Measurements from ENCODE around the gene MELTF. TPM values are rescaled to one million over a fixed set of nuclear protein-coding genes. Genes with fewer than 3 reads are reported as not detected.

The MELTF gene
- total and polyA plus RNA-seq, 8 donors: 4.0 to 8.4 (median 5.6) TPM

DNA sequence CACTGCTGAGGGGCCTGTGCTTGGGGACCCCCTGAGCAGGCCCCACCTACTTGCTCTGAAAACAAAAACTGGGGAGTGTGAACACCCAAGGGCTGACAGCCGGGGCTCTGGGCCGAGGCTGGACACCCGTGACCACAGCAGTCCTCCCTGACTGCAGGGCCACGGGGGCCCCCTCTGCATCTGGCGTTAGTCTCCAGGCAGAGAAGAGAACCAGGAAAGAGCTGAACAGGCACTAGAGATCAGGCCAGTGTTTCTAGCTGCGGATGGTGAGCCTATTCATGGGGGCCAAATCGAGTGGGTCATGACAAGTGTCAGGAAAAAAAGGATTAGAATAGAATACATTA lies 17.1 kb downstream of the MELTF start:
- Histone ChIP-seq H3K36me3 (no peaks in the 10 kb centered on the region), H3K4me1 (no peaks in the 10 kb centered on the region), H3K27me3 (no peaks in the 10 kb centered on the region), H3K27ac (no peak overlapping the region), H3K4me3 (no peak overlapping the region), H3K9me3 (no peaks in the 10 kb centered on the region)
- ATAC-seq: no peak
- intact Hi-C loops (cut with DNase I): no loop called here
- DNase-seq: no peak
- TF ChIP-seq, protein P1, sequence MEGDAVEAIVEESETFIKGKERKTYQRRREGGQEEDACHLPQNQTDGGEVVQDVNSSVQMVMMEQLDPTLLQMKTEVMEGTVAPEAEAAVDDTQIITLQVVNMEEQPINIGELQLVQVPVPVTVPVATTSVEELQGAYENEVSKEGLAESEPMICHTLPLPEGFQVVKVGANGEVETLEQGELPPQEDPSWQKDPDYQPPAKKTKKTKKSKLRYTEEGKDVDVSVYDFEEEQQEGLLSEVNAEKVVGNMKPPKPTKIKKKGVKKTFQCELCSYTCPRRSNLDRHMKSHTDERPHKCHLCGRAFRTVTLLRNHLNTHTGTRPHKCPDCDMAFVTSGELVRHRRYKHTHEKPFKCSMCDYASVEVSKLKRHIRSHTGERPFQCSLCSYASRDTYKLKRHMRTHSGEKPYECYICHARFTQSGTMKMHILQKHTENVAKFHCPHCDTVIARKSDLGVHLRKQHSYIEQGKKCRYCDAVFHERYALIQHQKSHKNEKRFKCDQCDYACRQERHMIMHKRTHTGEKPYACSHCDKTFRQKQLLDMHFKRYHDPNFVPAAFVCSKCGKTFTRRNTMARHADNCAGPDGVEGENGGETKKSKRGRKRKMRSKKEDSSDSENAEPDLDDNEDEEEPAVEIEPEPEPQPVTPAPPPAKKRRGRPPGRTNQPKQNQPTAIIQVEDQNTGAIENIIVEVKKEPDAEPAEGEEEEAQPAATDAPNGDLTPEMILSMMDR (IDR thresholded peaks at IDR 0.05): no peak

DNA sequence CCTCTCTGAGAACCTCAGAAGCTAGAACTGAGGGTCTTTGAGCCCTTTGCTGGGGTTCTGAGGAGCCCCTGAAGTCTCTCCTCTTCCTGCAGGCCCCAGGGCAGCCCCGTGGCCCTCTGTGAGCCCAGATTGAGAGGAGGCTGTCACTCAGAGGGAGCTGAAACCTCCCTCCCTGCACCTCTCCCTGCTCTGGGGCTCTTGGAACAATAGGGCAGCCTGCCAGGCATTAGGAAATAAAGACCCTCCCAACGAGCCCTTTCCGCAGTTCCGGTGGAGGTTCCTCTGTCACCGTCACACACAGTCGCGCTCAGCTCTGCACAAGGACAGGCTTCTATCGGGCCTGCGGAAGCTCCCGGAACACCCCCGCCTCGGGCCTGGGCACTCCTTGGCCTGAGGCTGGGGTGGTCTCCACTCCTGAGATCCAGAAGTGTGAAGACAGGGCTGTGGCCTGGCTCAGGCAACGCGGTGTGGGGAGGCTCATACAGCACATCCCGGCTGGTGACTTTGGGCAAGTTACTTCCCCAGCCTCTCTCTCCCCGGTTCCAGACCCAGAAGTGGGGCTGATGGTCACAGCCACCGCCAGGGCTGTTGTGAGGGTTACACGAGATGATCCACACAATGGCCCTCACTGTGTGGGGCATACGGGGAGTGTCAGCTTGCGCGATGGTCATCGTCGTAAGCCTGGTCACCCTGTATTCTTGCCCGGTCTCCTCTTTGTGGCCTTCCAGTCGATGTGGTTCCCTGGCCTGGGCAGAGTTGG lies 17.7 kb downstream of the MELTF start:
- Histone ChIP-seq H3K9me3 (no peaks in the 10 kb centered on the region), H3K36me3 (no peaks in the 10 kb centered on the region), H3K27me3 (no peaks in the 10 kb centered on the region), H3K27ac (no peak overlapping the region), H3K4me3 (no peak overlapping the region), H3K4me1 (no peaks in the 10 kb centered on the region)
- DNase-seq (no peak), ATAC-seq (no peak)
- intact Hi-C loops (cut with DNase I): no loop called here
- TF ChIP-seq, protein P1 (IDR thresholded peaks at IDR 0.05): no peak

DNA sequence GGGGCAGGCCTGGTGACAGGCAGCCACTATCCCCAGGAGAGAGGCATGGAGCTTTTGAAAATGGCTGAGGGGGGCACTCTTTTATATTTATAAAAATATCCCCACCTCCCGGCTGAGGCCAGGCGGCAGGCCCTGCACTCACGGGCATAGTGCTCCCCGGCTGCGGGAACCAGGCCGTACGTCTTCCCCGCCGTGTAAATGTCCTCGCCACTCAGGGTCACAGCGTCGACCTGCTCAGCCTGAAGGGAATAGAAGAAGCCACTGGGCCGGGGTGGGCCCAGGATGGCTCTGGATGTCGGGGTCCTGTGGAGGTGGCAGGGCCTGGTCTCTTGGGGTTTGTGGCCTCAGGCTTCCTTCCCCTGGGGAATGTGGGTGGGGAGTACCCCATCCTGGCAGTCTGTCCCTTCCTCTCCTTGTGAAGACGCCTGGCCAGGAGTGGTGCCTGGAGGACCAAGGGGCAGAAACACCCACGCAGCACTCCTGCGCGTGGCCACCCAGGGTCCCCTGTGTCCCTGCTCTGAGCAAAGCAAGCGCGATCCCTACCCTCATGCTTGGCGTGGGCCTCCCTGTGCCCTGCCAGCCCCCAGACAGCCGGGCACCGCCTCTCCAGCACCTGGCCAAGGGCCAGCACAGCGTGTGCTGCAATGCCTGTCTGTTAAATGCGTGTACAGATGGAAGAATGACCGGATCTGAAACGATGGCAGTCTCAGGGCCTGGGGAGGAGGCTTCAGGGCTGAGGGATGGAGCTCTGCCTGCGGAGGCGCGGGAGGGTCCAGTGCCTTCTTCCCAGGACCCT lies 18.9 kb downstream of the MELTF start:
- TF ChIP-seq, protein P1 (IDR thresholded peaks at IDR 0.05): no peak
- no peaks in the 10 kb centered on the region for H3K36me3 ChIP-seq
- H3K4me1 ChIP-seq: no peaks in the 10 kb centered on the region
- intact Hi-C loops (cut with DNase I): no loop called here
- H3K9me3 ChIP-seq: no peaks in the 10 kb centered on the region
- H3K4me3 ChIP-seq: no peak overlapping the region
- H3K27me3 ChIP-seq: no peaks in the 10 kb centered on the region
- DNase-seq (peak in 1 of 4 donors; percentile 29), ATAC-seq (no peak)
- H3K27ac ChIP-seq: no peak overlapping the region

DNA sequence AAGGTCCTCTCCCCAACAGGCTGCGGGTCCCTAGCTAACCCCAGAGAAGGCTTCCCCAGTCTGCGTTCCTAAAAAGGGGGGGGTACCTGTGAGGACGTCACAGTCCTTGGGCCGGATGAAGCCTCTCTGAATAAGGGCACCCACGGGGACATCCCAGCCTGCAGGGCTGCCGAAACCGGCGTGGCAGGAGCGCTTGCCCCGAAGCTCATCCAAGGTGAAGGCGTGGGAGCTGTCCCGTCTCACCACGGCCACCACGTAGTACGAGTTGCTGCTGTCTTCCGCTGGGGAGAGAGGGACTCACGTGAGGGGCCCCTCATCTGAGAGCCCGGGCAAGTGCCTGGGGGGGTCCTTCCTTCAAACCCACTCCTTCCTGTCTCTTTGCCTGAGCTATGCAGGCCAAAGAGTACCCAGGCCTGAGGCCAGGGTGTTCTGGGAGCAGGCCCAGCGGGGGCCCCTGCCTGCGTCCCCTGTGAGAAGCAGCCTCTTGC lies 20.0 kb downstream of the MELTF start:
- H3K27me3 ChIP-seq: no peaks in the 10 kb centered on the region

More for the DNA sequence above, 20.0 kb downstream of the MELTF start:
- no peak overlapping the region for H3K27ac ChIP-seq
- no peaks in the 10 kb centered on the region for H3K9me3 ChIP-seq
- ATAC-seq: no peak
- intact Hi-C loops (cut with DNase I): loop anchor here in 1 of 2 donors (10.0 kb wide), 1 partner anchor 165 kb away; no protein-coding TSS in a partner anchor
- TF ChIP-seq, protein P1 (IDR thresholded peaks at IDR 0.05): no peak
- H3K4me3 ChIP-seq: no peak overlapping the region
- peak in 1 of 4 donors; percentile 35 for DNase-seq
- no peaks in the 10 kb centered on the region for H3K36me3 ChIP-seq
- no peaks in the 10 kb centered on the region for H3K4me1 ChIP-seq
